Embryonic facial prominence (tissue), 1 donor: ENCODE measurements around the gene MLLT3.

Experiments
- DNase-seq: peaks from one replicate; pipeline ENCODE4 v3.0.0-alpha.2; 2016; ENCODE audit errors: extremely low spot score

Gene MLLT3

GRCh38 chr9:20351715-20352114, 270.6 kb downstream of the MLLT3 start:
- DNase-seq = no peak

- no peak for DNase-seq
These were observed 272.7 kb downstream of the MLLT3 start for GRCh38 chr9:20349568-20349967.

GRCh38 chr9:20343325-20343724, 279.0 kb downstream of the MLLT3 start:
- DNase-seq = no peak

GRCh38 chr9:20340511-20340861, 281.8 kb downstream of the MLLT3 start:
- DNase-seq = no peak

GRCh38 chr9:20335668-20336332, 286.5 kb downstream of the MLLT3 start:
- no peak for DNase-seq

- DNase-seq = no peak
These were observed 288.3 kb downstream of the MLLT3 start for GRCh38 chr9:20333991-20334390.

- DNase-seq = no peak
These were observed 291.1 kb downstream of the MLLT3 start for GRCh38 chr9:20331095-20331685.

- DNase-seq = no peak
These were observed 291.6 kb downstream of the MLLT3 start for GRCh38 chr9:20330688-20331087.

GRCh38 chr9:20326516-20326915, 295.8 kb downstream of the MLLT3 start:
- no peak for DNase-seq

- DNase-seq = no peak
These were observed 297.3 kb downstream of the MLLT3 start for GRCh38 chr9:20325008-20325407.

- no peak for DNase-seq
These were observed 300.1 kb downstream of the MLLT3 start for GRCh38 chr9:20322212-20322611.

- no peak for DNase-seq
These were observed 300.7 kb downstream of the MLLT3 start for GRCh38 chr9:20321423-20322082.

- no peak for DNase-seq
These were observed 301.4 kb downstream of the MLLT3 start for GRCh38 chr9:20320921-20321320.

- DNase-seq = no peak
These were observed 302.5 kb downstream of the MLLT3 start for GRCh38 chr9:20319641-20320337.

GRCh38 chr9:20319241-20319640, 303.1 kb downstream of the MLLT3 start:
- no peak for DNase-seq

GRCh38 chr9:20317701-20318100, 304.6 kb downstream of the MLLT3 start:
- DNase-seq = no peak

GRCh38 chr9:20316372-20316771, 305.9 kb downstream of the MLLT3 start:
- no peak for DNase-seq

GRCh38 chr9:20315677-20316076, 306.6 kb downstream of the MLLT3 start:
- no peak for DNase-seq

- no peak for DNase-seq
These were observed 307.3 kb downstream of the MLLT3 start for GRCh38 chr9:20314981-20315380.

- DNase-seq = no peak
These were observed 308.9 kb downstream of the MLLT3 start for GRCh38 chr9:20313415-20313814.

- DNase-seq = no peak
These were observed 309.6 kb downstream of the MLLT3 start for GRCh38 chr9:20312732-20313131.

- no peak for DNase-seq
These were observed 312.3 kb downstream of the MLLT3 start for GRCh38 chr9:20310024-20310423.

- no peak for DNase-seq
These were observed 313.2 kb downstream of the MLLT3 start for GRCh38 chr9:20309124-20309523.
